Muscle layer of colon (tissue), 2 donors: ENCODE measurements around the gene LHX8.
"Not testable (repeated sequence)": the region's sequence is repeated elsewhere in the genome, so short reads cannot be mapped to it uniquely, and the experiment has no call there.

ENCODE experiments used
- H3K27ac ChIP-seq: one replicate; pipeline ENCODE4 v1.7.0; 2013; ENCODE audit warnings: low read depth, mild to moderate bottlenecking, low read length, moderate library complexity
- H3K27me3 ChIP-seq, 2 donors: one replicate each; pipeline ENCODE4 v1.7.0; 2013; ENCODE audit warnings: low read length in 2 of 2, mild to moderate bottlenecking in 2 of 2; ENCODE audit not compliant: insufficient read depth in 2 of 2, control insufficient read depth in 1 of 2
- H3K36me3 ChIP-seq: one replicate; pipeline ENCODE4 v1.7.0; 2013; ENCODE audit warnings: mild to moderate bottlenecking, low read length; ENCODE audit not compliant: insufficient read depth
- H3K4me1 ChIP-seq: one replicate; pipeline ENCODE4 v1.7.0; 2013; ENCODE audit warnings: mild to moderate bottlenecking, low read length; ENCODE audit not compliant: insufficient read depth
- H3K4me3 ChIP-seq, 2 donors: one replicate each; pipeline ENCODE4 v1.7.0; 2013; ENCODE audit warnings: low read length in 2 of 2, low read depth in 1 of 2, mild to moderate bottlenecking in 1 of 2, moderate library complexity in 1 of 2
- H3K9ac ChIP-seq: one replicate; pipeline ENCODE4 v1.7.0; 2013; ENCODE audit warnings: low read length
- H3K9me3 ChIP-seq: one replicate; pipeline ENCODE4 v1.7.0; 2013; ENCODE audit warnings: mild to moderate bottlenecking, low read length
- donor health status: abdominal sarcoma.
- donor health status: Adenocarcinoma of cecum.

The LHX8 gene

GRCh38 chr1:75133750-75134646 lies at the start of gene LHX8:
Gene LHX8 (plus strand): TSS chr1:75134388. CDS start chr1:75136615, 2,227 bp downstream.
- peak within 1 kb of the TSS; percentile 24 to 39 for H3K4me3 ChIP-seq
- no peak within 1 kb of the TSS for H3K27ac ChIP-seq
- no peaks in the 10 kb centered on the region for H3K36me3 ChIP-seq
- H3K9ac ChIP-seq, result no peak within 1 kb of the TSS
- no peaks in the 10 kb centered on the region for H3K9me3 ChIP-seq
- H3K27me3 ChIP-seq, result peaks cover 83 to 96% of the 10 kb centered on the region in 2 donors
- H3K4me1 ChIP-seq, result peaks cover 13% of the 10 kb centered on the region

DNA sequence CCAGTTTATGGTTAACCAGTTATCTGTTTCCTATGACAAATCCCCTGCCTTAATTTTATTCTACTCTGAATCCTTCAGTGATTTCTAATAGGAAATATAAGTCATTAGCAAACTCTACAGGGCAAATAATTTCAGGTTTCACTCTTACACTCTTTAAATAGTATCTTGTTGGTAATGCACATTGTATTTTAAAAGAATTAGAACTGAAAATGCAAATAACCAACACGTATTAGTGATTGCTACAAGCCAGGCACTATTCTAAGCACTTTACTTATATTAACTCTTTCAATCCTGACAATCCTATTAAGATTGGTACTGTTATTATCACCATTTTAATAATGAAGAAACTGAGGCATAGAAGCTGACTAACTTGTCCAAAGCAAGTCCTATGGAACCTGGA lies 48.3 kb upstream of the LHX8 start:
- Histone ChIP-seq H3K9ac (no peak overlapping the region), H3K4me3 (no peak overlapping the region), H3K27me3 (no peaks in the 10 kb centered on the region), H3K4me1 (no peaks in the 10 kb centered on the region), H3K9me3 (no peaks in the 10 kb centered on the region), H3K27ac (no peak overlapping the region), H3K36me3 (no peaks in the 10 kb centered on the region)

DNA sequence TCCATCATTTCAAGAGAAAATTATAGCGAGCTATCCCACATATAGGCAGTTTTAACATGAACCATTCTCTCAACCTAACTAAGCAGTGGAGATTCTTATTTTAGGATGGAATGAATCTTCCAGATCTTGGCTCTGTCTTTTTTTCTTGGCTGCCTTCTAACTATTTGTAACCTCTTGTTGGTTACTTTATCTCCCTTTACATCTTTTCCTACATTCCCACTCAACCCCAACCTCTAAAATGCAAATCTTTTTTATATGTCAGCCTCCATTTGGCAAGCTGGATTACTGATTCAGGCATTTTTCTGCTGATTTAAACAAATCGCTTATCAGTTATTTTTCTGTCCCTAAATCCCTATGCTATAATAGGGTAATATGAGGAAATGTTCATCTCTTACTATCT lies 46.9 kb upstream of the LHX8 start:
- Histone ChIP-seq H3K9me3 (no peaks in the 10 kb centered on the region), H3K4me1 (no peaks in the 10 kb centered on the region), H3K27ac (no peak overlapping the region), H3K27me3 (no peaks in the 10 kb centered on the region), H3K4me3 (no peak overlapping the region), H3K36me3 (no peaks in the 10 kb centered on the region), H3K9ac (no peak overlapping the region)

DNA sequence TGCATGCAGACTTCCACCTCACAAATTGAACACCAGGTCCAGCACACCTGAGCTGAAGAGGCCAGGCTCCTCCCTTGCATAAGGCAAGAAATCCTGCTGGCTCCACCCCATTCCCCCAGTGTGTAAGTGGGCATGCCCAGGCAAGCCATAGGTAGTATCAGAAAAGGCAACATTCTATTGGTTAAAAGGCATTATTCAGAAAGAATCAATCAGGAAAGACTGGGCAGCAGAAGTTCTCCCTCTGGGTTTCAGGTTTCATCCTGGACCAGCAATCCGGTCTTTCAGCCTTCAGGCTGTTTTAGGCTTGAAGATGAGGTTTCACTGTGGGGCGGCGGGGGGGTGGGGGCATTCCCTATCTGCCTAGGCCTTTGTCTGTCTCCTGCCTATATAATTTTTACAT lies 42.0 kb upstream of the LHX8 start:
- Histone ChIP-seq H3K4me3 (no peak overlapping the region), H3K27me3 (no peaks in the 10 kb centered on the region), H3K4me1 (no peaks in the 10 kb centered on the region), H3K9me3 (no peaks in the 10 kb centered on the region), H3K9ac (no peak overlapping the region), H3K36me3 (no peaks in the 10 kb centered on the region), H3K27ac (no peak overlapping the region)

GRCh38 chr1:75097654-75098053 lies 36.5 kb upstream of the LHX8 start:
- Histone ChIP-seq H3K9me3 (no peaks in the 10 kb centered on the region), H3K36me3 (no peaks in the 10 kb centered on the region), H3K4me3 (no peak overlapping the region), H3K4me1 (no peaks in the 10 kb centered on the region), H3K27ac (no peak overlapping the region), H3K27me3 (no peaks in the 10 kb centered on the region), H3K9ac (no peak overlapping the region)

DNA sequence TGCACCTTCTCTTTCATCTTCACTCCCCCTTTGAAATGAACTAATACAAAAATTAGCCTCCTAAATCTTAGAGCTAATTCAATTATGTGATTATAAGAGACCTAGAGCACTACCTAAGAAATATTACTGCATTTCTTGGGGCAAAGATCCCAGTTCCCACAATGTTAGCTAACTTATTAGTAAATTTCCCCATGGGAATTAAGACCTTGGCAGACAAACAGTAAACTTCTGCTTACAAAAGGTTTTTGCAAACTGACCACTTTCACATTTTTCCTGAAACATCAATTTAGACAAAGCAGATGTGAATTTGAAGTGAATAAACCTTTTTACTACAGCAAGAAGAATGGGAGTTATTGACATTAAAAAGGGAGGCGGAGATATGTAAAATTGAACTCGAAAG lies 34.6 kb upstream of the LHX8 start:
- Histone ChIP-seq H3K9me3 (no peaks in the 10 kb centered on the region), H3K9ac (no peak overlapping the region), H3K27ac (no peak overlapping the region), H3K27me3 (no peaks in the 10 kb centered on the region), H3K36me3 (no peaks in the 10 kb centered on the region), H3K4me1 (no peaks in the 10 kb centered on the region), H3K4me3 (no peak overlapping the region)

- Histone ChIP-seq H3K9ac (no peak overlapping the region), H3K4me3 (no peak overlapping the region), H3K27ac (no peak overlapping the region), H3K4me1 (no peaks in the 10 kb centered on the region), H3K36me3 (no peaks in the 10 kb centered on the region), H3K27me3 (no peaks in the 10 kb centered on the region), H3K9me3 (no peaks in the 10 kb centered on the region)
Measured at GRCh38 chr1:75100481-75101092, 33.6 kb upstream of the LHX8 start.

DNA sequence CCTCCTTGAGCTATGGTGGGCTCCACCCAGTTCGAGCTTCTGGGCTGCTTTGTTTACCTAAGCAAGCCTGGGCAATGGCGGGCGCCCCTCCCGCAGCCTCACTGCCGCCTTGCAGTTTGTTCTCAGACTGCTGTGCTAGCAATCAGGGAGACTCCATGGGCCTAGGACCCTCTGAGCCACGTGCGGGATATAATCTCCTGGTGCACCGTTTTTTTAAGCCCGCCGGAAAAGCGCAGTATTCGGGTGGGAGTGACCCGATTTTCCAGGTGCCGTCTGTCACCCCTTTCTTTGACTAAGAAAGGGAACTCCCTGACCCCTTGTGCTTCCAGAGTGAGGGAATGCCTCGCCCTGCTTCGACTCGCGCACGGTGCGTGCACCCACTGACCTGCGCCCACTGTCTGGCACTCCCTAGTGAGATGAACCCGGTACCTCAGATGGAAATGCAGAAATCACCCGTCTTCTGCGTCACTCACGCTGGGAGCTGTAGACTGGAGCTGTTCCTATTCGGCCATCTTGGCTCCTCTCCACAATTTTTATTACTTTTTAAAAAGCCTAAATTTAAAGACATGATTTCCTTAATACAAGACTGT lies 21.7 kb upstream of the LHX8 start:
- not testable (repeated sequence) for H3K9me3 ChIP-seq, H3K27ac ChIP-seq, H3K36me3 ChIP-seq, H3K4me3 ChIP-seq, H3K4me1 ChIP-seq, H3K9ac ChIP-seq, H3K27me3 ChIP-seq

DNA sequence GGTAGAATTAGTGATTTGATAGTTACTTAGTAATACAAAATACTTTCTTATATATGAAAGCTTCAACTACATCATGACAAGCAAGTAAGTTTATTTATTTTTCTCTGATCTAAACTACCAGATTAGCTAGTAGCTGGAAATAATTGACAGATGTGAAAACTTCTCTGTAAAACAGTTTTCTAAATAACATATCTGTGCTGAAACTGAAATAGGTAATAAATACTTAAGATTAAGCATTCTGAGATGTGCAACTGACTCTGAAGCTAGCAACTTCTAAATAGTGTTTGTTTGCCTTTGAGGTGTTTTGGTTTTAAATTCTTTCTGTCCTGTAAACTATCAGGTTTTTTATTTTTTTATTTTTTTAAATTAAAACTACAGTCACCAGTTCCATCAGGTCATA lies 18.5 kb upstream of the LHX8 start:
- Histone ChIP-seq H3K9me3 (no peaks in the 10 kb centered on the region), H3K9ac (no peak overlapping the region), H3K27me3 (no peaks in the 10 kb centered on the region), H3K4me3 (no peak overlapping the region), H3K27ac (no peak overlapping the region), H3K36me3 (no peaks in the 10 kb centered on the region), H3K4me1 (no peaks in the 10 kb centered on the region)

DNA sequence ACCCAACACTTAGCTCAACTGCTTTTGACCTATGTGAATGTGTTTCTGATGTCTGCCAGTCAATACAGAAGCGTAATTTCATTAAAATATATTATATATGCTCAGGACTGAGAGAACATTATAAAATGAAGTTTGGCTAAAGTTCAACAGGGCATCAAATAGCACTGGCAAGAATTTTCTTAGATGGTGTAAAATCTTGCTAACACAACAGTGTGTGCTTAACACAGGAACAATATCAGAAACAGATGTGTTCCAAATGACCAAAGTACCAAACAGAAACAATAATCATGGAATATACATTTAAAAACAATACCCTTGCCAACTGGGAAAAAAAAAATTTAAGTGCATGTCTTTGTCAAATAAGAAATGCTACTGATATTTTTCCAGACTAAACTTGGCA lies 10.4 kb upstream of the LHX8 start:
- H3K27ac ChIP-seq, result no peak overlapping the region
- peaks cover 32 to 38% of the 10 kb centered on the region in 2 donors for H3K27me3 ChIP-seq
- no peaks in the 10 kb centered on the region for H3K4me1 ChIP-seq
- no peaks in the 10 kb centered on the region for H3K36me3 ChIP-seq
- H3K4me3 ChIP-seq, result no peak overlapping the region
- no peaks in the 10 kb centered on the region for H3K9me3 ChIP-seq
- H3K9ac ChIP-seq, result no peak overlapping the region

GRCh38 chr1:75124510-75124909 lies 9.7 kb upstream of the LHX8 start:
- Histone ChIP-seq H3K36me3 (no peaks in the 10 kb centered on the region), H3K27me3 (peaks cover 40 to 46% of the 10 kb centered on the region in 2 donors), H3K27ac (no peak overlapping the region), H3K4me3 (no peak overlapping the region), H3K9ac (no peak overlapping the region), H3K4me1 (no peaks in the 10 kb centered on the region), H3K9me3 (no peaks in the 10 kb centered on the region)
